ENCODE measurements around the gene NRG4.
A peak's percentile ranks its signal among the peaks of the same experiment; 100 is the strongest.

Gene NRG4

DNA sequence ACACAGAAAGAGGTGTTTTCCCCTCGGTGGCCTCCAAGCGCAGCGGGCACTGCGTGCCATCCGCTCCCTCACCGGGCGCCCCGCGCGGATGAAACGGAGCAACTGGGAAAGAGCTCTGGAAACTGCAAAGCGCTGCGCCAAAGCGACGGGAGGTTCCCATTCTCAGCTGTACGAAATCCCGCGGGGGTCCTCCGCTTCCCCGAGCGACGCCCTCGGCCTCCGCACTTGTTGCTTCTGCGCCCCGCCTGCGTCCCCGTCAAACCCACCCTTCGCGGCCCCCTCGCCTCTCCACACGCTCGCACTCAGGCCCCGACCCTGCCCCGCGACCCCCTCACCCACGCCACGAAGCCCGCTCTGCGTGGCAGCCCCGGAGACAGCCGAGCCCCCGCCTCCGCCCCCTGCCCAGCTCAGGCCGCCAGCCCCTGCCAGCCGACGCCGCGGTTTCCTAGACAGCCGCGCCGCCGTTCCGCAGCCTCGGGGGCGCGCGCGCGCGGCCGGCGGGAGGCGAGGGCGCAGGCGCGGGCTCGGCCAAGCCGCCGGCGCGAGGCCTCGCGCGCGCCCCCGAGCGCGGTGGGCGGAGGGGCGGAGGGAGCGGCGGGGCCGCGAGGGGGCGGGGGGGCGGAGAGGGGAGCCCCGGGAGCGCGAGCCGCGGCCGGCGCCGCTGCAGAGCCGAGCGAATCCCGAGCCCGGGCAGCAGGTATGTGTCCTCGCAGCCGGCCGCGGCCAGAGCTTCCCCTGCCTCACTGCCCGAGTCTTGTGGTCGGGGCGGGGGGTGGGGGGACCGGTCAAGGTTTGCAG, 47.3 kb upstream of the NRG4 start, which contains the start of gene TMEM266:
Gene TMEM266 (plus strand): TSS at position 666 of the 798 bp plus-strand sequence. CDS start 74,279 bp downstream, outside the sequence.
- H3K9me3 ChIP-seq (ENCODE audit: low read length), result no peaks in the 10 kb centered on the region
- no peaks in the 10 kb centered on the region for H3K36me3 ChIP-seq (ENCODE audit: insufficient read depth, low read length)
- no peak for TF ChIP-seq EZH2 (IDR thresholded peaks at IDR 0.05; ENCODE audit: borderline replicate concordance, low read length)
- TF ChIP-seq, protein P1, sequence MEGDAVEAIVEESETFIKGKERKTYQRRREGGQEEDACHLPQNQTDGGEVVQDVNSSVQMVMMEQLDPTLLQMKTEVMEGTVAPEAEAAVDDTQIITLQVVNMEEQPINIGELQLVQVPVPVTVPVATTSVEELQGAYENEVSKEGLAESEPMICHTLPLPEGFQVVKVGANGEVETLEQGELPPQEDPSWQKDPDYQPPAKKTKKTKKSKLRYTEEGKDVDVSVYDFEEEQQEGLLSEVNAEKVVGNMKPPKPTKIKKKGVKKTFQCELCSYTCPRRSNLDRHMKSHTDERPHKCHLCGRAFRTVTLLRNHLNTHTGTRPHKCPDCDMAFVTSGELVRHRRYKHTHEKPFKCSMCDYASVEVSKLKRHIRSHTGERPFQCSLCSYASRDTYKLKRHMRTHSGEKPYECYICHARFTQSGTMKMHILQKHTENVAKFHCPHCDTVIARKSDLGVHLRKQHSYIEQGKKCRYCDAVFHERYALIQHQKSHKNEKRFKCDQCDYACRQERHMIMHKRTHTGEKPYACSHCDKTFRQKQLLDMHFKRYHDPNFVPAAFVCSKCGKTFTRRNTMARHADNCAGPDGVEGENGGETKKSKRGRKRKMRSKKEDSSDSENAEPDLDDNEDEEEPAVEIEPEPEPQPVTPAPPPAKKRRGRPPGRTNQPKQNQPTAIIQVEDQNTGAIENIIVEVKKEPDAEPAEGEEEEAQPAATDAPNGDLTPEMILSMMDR (IDR thresholded peaks at IDR 0.05; ENCODE audit: low read length), result no peak
- no peaks in the 10 kb centered on the region for H3K79me2 ChIP-seq (ENCODE audit: insufficient read depth, low read length)
- H3K9me2 ChIP-seq (ENCODE audit: low read depth, low read length), result no peaks in the 10 kb centered on the region
- H3F3A ChIP-seq (ENCODE audit: insufficient read depth, low read length), result peaks cover 2% of the 10 kb centered on the region; the same call in 1 of the 2 replicates
- no peak within 1 kb of the TSS for H3K9ac ChIP-seq (ENCODE audit: low read length)
- peak within 1 kb of the TSS; percentile 52 for H3K4me3 ChIP-seq (ENCODE audit: low read depth, low read length, poor library complexity, severe bottlenecking)
- no peaks in the 10 kb centered on the region for H4K20me1 ChIP-seq (ENCODE audit: insufficient read depth, low read length)
- no peak within 1 kb of the TSS for H3K27ac ChIP-seq (ENCODE audit: low read depth, low read length, poor library complexity, severe bottlenecking)
- H2AFZ ChIP-seq (ENCODE audit: low read length), result no peak within 1 kb of the TSS
- H3K4me2 ChIP-seq (ENCODE audit: low read length), result peak within 1 kb of the TSS; percentile 42
- peaks cover 9% of the 10 kb centered on the region for H3K4me1 ChIP-seq (ENCODE audit: insufficient read depth, low read length, severe bottlenecking)
- no peaks in the 10 kb centered on the region; the same call in 1 of the 2 replicates for H3K27me3 ChIP-seq (ENCODE audit: insufficient read depth, low read length)

GRCh38 chr15:76058714-76059319, 46.6 kb upstream of the NRG4 start:
- peak overlapping the region; percentile 36 for H3K4me2 ChIP-seq (ENCODE audit: low read length)
- no peaks in the 10 kb centered on the region for H3K36me3 ChIP-seq (ENCODE audit: insufficient read depth, low read length)
- peak overlapping the region; percentile 52 for H3K4me3 ChIP-seq (ENCODE audit: low read depth, low read length, poor library complexity, severe bottlenecking)
- H3K9me2 ChIP-seq (ENCODE audit: low read depth, low read length), result no peaks in the 10 kb centered on the region
- no peaks in the 10 kb centered on the region; the same call in 1 of the 2 replicates for H3K27me3 ChIP-seq (ENCODE audit: insufficient read depth, low read length)
- no peaks in the 10 kb centered on the region for H3K79me2 ChIP-seq (ENCODE audit: insufficient read depth, low read length)
- no peaks in the 10 kb centered on the region for H4K20me1 ChIP-seq (ENCODE audit: insufficient read depth, low read length)
- H3K27ac ChIP-seq (ENCODE audit: low read depth, low read length, poor library complexity, severe bottlenecking), result no peak overlapping the region
- H2AFZ ChIP-seq (ENCODE audit: low read length), result no peak overlapping the region
- peaks cover 9% of the 10 kb centered on the region for H3K4me1 ChIP-seq (ENCODE audit: insufficient read depth, low read length, severe bottlenecking)
- no peaks in the 10 kb centered on the region for H3K9me3 ChIP-seq (ENCODE audit: low read length)
- H3F3A ChIP-seq (ENCODE audit: insufficient read depth, low read length), result peaks cover 2% of the 10 kb centered on the region; the same call in 1 of the 2 replicates
- no peak for TF ChIP-seq EZH2 (IDR thresholded peaks at IDR 0.05; ENCODE audit: borderline replicate concordance, low read length)
- TF ChIP-seq, protein P1 (IDR thresholded peaks at IDR 0.05; ENCODE audit: low read length), result peak; percentile 34; the same call in 1 of the 2 replicates
- H3K9ac ChIP-seq (ENCODE audit: low read length), result no peak overlapping the region

- no peak for TF ChIP-seq EZH2 (IDR thresholded peaks at IDR 0.05; ENCODE audit: borderline replicate concordance, low read length)
- TF ChIP-seq, protein P1 (IDR thresholded peaks at IDR 0.05; ENCODE audit: low read length), result peak; percentile 75; the same call in 1 of the 2 replicates
- H3F3A ChIP-seq (ENCODE audit: insufficient read depth, low read length), result peaks cover 2% of the 10 kb centered on the region; the same call in 1 of the 2 replicates
- no peak overlapping the region for H3K4me3 ChIP-seq (ENCODE audit: low read depth, low read length, poor library complexity, severe bottlenecking)
- H4K20me1 ChIP-seq (ENCODE audit: insufficient read depth, low read length), result no peaks in the 10 kb centered on the region
- no peaks in the 10 kb centered on the region for H3K9me3 ChIP-seq (ENCODE audit: low read length)
- H3K4me1 ChIP-seq (ENCODE audit: insufficient read depth, low read length, severe bottlenecking), result peaks cover 9% of the 10 kb centered on the region
- no peaks in the 10 kb centered on the region for H3K36me3 ChIP-seq (ENCODE audit: insufficient read depth, low read length)
- H3K9ac ChIP-seq (ENCODE audit: low read length), result no peak overlapping the region
- H2AFZ ChIP-seq (ENCODE audit: low read length), result no peak overlapping the region
- no peaks in the 10 kb centered on the region for H3K9me2 ChIP-seq (ENCODE audit: low read depth, low read length)
- no peak overlapping the region for H3K27ac ChIP-seq (ENCODE audit: low read depth, low read length, poor library complexity, severe bottlenecking)
- no peak overlapping the region for H3K4me2 ChIP-seq (ENCODE audit: low read length)
- no peaks in the 10 kb centered on the region; the same call in 1 of the 2 replicates for H3K27me3 ChIP-seq (ENCODE audit: insufficient read depth, low read length)
- no peaks in the 10 kb centered on the region for H3K79me2 ChIP-seq (ENCODE audit: insufficient read depth, low read length)
Observed at GRCh38 chr15:76057332-76058000, 45.2 kb upstream of the NRG4 start.

Data from OCI-LY1 (cell line).